Measurements from ENCODE around the gene NSUN4.
"Not testable (repeated sequence)": the region's sequence is repeated elsewhere in the genome, so short reads cannot be mapped to it uniquely, and the experiment has no call there.

The NSUN4 gene

DNA sequence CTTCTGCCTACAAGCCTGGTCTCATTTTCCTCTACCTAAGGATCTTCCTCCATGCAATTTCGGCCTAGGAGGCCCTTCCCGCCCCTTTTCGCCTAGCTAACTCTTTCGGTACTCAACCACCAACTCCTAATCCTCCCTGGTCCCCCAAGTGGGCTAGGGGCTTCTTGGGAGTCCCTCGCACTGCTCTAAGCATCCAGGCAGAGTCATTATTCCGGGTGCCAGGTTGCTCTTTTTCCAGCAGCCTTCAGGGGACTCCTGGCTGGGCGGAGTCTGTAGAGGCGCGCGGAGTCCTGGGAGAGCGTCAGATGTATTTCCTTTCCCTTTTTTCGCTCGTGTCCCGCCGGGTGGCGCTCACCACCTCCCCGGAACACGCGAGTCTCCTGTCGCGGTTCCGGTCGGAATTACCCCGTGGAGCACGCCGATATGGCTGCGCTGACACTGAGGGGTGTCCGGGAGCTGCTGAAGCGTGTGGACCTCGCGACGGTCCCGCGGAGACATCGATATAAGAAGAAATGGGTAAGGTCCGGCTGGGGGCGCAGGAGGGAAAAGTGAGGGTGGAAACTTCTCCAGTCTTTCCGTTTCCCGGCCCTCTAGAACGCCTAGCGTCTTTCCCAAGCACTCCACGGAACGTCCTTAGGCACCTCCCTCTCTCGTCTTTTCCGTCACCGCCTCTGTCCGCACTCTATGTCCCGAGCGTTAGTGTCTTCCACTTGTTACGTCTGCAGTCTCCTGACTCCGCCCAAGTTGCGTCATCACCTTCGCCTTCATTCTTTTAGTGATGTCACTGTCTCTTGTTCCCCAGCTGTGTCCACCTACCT lies at the start of gene NSUN4:
Gene NSUN4, plus strand, starts transcription at position 404 of the 818 bp plus-strand sequence. Its CDS starts 20 bp downstream, at position 424.
- peak; percentile 87 for DNase-seq

DNA sequence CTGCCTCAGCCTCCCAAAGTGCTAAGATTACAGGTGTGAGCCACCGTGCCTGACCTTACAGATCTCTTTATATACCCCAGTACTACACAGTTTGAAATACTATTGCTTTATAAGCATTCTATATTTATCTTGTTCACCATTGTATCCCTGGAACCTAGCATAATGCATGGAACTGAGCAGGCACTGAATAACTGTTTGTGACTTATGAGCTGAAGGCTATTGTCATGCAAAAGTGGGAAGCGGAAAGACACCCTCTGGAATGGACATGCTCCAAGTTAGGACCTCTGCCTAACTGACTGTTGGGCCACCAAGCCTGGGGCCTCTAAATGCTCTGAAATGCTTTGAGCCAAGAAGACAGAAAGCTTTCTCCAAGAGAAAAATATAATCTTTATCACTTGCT lies 45.3 kb upstream of the NSUN4 start:
- DNase-seq, result no peak

DNA sequence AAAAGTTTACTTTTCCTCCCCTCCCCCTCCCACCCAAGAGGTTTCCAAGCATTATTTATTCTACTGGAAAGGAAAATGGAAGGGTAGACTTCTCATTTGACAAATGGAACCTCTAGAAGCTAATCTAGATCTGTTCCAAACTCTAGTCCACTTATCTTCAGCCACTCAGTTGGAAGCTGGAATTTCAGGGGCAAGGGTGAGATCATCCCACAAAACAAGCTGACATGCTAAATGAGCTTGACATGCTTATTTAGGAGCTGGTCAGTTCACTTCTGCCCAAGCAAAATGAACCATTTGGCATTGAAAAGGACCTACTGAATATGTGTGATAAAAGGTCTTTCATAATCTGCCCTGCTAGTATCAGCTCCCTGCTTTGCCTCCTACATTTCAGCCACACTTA lies 42.2 kb upstream of the NSUN4 start:
- DNase-seq, result no peak

DNA sequence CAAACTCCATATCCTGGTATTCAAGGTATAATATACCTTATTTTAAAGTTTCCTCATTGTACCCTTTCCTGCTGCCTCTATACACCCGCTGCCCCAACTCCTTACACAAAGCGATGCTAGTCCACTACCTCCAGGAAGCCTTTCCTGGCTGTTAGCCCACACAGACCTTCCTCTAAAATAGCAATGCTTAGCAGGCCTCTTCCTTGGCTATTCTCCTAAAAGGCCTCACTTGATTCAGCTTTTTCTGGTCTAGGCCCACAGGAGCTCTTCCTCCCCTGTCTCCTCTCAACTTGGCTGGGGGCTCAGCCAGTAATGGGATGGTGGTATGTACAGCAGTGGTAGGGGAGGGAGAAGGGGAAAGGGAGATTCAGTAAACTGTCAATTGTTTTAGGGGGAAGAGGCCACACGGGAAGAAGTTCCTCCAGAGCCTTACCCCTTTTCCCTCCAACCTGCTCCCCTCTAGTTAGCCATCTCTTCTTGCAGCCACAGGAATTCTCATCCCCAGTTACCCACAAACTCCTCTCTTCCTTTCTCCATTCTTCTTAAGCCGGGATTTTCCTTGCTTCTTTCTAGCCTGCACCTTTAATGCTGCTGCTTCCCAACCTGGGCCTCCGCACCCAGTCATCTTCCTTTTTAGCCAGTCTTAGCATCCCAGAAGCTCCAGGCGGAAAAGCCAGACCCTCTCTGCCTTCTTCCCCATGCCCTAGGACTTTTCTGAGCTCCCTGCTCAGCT lies 39.8 kb upstream of the NSUN4 start:
- no peak for DNase-seq

DNA sequence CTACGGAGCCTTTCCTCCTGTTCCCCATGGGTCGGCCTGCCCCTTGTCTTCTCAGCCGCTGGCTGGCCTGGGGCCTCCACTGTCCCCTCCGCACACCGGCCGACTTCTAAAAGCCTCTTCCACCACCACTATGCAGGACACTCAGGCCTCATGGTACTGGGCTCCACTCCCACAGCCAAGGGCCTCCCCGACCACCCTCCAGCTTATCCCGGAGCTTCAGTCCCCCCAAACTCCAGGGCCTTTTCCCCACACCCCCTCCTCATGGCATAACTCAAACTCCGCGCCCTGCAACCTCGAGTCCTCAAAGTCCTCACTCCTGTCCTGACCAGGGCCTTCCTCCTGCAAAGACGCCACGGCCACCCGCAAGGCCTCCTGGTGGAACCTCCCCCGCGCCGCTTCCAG lies 39.2 kb upstream of the NSUN4 start:
- no peak for DNase-seq

DNA sequence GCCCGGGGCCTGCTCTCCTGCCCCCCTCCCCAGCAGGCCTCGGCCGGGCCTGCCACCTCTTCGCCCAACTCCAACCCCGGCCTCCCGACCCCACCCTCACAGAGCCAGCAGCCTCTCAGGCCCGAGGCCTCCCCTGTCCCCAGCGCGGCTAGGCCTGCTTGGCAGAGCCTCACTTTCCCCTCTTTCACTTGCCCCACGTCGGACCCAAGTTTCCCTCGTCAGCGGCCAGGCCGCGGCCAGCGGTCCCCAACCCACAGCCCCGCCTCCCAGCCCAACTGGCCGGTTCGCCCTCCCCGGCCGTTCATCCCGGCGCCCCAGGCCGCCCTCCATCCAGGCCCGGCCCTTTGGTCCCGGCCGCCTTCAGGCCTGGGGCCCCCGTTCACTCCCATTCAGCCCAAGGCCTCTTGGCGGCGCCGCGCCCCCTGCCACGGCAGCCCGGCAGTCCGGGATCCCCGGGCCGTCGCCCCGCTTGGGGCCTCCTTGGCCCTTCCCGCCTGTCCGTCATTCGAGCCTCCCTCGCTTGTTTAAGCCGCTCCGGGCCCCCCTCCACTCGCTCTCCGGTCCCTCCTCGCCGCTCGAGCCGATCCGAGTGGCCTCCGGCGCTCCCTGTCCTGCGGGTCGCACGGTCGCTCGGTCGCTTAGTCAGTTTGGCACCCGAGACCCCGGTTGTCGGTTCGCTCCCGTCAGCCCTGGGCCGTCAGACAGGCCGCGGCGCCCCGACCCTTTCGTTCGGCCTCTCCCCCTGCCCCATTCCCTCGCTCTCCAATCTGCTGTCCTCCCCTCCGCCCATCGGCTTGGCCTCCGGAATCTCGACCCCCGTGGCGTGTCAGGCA lies 38.6 kb upstream of the NSUN4 start:
- peak; percentile 47 for DNase-seq

DNA sequence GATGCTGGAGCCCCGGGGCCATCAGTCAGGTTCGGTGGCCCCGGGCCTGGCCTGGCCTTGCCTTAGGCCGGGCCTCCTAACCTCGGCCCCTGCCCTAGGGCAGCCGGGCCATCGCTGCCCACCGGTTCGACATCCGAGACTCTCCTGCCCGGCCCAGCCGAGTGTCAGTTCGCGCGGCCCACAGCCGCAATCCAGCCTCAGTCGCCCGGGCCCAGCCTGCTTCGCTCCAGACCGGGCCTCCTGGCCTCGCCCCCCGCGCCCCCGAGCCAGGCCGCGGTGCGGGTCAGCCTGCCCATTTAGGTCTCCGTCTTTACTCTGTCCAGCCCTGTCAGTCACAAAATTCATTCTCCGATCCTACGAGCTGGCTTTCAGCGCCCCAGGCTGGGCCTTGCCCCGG lies 38.0 kb upstream of the NSUN4 start:
- DNase-seq, result peak; percentile 12

DNA sequence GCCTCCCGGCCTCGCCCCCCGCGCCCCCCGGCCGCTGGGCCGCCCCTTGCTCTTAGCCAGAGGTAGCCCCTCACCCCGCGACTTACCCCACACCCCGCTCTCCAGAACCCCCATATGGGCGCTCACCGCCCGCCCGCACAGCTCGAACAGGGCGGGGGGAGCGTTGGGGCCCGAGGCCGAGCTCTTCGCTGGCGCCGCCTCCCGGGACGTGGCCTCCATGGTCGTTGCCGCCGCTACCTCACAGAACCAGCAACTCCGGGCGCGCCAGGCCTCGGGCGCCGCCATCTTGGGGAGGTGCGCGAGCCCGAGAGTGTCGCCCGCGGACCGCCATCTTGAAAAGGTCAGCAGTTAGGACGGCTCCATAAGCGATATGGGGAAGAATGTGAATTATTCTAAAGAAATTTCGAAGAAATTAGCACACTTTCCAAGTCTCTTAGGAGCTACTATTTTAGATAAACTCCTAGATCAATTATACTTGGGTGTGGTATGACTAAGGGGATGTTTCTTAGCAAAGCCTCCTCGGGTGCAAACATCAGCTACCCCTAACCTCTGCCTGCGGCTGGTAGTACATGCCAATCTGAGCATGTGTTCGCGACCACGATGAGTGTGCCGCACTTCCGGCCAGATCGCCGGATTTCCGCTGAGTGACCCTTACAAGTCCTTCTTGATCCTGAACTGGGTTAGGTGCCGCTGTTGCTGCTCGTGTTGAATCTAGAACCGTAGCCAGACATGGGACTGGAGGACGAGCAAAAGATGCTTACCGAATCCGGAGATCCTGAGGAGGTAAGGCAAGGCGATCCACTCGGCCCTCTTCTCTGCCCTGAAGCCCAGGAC lies 37.4 kb upstream of the NSUN4 start, which contains the start of the genes LRRC41 and UQCRH:
Gene LRRC41, minus strand, starts transcription at position 579 of the 834 bp plus-strand sequence. Its CDS starts 294 bp downstream, at position 285.
Gene UQCRH, plus strand, starts transcription at position 661 of the 834 bp plus-strand sequence. Its CDS starts 69 bp downstream, at position 730.
- DNase-seq, result peak; percentile 94

DNA sequence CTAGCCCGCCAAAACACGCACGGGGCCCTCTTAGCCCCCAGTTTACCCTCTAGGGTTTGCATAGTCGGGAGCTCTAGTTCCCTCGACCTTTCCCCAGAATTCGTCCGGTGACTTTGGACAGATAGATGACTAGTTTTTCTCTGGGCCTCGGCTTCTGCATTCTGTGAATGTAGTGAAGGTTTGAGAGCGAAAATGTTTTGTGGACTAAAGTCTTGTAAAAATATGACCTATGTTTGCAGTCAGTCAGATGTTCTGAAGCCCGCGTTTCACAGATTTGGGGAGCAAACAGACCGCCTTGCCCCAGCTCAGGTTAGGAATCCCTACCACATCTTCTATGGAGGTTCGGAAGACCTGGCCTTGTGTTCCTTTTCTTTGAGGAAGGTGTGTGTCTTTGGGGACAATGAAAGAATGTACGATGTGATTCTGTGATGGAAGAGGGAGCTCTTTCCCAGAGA lies 36.7 kb upstream of the NSUN4 start:
- no peak for DNase-seq

DNA sequence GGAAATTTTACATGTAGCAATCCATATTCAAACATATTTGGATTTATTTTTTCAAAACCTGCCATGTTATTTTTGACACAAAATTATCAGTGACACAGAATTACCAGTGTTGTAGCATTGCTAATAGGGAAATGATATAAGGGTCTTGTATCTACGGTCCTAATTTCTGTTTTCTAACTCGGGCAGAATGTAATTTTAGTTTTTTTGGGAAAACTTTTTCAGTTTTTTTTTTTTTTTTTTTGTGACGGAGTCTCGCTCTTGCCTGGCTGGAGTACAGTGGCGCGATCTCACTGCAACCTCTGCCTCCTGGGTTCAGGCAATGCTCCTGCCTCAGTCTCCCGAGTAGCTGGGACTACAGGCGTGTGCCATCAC lies 34.5 kb upstream of the NSUN4 start:
- DNase-seq, result no peak

DNA sequence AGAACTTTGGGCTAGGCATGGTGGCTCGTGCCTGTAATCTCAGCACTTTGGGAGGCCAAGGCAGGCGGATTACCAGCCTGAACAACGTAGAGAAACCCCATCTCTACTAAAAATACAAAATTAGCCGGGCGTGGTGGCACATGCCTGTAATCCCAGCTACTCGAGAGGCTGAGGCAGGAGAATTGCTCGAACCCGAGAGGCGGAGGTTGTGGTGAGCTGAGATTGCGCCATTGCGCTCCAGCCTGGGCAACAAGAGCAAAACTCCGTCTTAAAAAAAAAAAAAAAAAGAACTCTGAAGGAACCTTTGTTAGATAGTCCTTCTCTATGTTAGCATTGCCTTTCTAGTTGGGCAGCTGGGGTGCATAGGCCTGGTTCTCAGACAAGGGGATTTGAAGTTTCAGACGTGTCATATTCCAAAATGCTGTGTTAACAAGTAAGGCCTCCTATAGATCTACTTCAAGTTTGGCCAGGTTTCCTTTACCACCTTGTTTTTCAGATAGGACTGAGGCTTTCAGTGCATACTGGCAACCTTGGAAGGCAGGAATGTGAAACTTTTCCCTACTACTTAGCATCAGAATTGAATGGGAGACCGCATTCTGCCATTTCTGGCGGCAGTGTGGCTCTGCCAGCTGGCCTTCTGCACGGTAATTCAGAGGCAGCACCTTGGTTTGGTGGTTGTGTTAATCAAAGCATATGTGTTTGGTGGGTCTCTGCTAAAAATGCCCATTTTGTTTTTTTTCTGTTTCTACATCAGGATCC lies 31.0 kb upstream of the NSUN4 start:
- no peak for DNase-seq

DNA sequence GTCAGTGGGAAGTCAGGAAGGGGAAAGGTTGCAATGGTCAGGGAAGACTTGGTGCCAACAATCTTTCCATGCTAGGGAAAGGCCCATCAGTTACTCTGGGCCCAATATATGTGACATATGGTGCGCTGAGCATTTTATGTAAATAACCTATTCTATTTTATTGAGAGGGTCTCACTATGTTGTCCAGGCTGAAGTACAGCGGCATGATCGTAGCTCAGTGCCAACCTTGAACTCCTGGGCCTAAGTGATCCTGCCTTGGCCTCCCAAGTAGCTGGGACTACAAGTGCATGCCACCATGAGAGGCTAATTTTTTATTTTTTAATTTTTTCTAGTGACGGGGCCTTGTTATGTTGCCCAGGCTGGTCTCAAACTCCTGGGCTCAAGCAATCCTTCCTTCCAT lies 30.3 kb upstream of the NSUN4 start:
- DNase-seq, result no peak

DNA sequence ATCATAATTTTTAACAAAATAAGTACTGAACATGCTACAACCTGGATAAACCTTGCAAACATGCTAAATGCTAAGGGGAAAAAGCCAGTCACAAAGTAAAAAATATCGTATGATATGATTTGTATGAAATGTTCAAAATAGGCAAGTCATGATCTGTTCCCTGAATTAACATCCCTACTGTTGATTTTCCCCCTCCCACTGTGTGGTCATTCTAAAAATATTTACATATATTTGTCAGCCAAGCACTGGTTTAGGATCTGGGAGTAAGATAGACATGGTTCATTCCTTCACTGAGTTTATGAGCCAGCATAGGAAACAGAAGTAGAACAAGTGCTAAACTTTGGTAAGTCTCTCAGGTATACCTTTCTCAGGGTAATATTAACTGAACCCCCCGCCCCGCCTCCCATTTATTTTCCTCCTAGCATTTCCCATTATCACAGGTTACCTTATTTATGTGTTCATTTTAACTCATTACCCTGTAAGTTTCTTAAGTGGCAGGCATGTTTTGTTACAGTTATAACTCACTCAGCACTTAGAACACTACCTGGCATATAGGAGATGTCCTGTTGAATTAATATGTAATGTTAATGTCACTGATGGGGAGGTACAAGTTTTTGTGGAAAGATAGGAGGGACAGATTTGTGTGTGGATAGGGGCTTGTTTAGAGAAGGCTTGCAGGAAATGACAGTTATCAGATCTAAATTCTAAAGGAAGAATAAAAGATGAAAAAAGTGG lies 24.8 kb upstream of the NSUN4 start:
- no peak for DNase-seq

DNA sequence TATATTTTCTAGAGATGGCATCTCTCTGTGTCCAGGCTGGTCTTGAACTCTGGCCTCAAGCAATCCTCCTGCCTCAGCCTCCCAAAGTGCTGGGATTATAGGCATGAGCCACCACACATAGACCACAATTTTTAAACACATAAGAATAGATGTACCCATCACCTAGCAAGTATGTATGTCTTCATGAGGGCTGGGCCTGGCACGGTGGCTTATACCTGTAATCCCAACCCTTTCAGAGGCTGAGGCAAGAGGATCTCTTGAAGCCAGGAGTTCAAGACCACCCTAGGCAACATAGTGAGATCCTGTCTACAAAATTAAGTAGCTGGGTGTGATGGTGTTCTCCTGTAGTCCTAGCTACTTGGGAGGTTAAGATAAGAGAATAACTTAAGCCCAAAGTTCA lies 23.3 kb upstream of the NSUN4 start:
- no peak for DNase-seq

DNA sequence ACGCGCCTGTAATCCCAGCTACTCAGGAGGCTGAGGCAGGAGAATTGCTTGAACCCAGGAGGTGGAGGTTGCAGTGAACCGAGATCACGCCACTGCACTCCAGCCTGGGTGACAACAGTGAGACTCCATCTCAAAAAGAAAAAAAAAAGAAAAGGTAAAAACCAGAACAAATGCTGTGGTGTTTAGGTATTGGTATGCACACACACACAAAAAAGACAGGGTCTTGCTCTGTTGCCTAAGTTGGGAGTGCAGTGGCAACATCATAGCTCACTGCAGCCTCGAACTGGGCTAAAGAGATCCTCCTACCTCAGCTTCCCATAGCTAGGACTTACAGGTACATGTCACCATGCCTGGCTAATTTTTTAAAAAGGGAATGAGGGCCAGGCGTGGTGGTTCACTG lies 21.3 kb upstream of the NSUN4 start:
- not testable (repeated sequence) for DNase-seq

DNA sequence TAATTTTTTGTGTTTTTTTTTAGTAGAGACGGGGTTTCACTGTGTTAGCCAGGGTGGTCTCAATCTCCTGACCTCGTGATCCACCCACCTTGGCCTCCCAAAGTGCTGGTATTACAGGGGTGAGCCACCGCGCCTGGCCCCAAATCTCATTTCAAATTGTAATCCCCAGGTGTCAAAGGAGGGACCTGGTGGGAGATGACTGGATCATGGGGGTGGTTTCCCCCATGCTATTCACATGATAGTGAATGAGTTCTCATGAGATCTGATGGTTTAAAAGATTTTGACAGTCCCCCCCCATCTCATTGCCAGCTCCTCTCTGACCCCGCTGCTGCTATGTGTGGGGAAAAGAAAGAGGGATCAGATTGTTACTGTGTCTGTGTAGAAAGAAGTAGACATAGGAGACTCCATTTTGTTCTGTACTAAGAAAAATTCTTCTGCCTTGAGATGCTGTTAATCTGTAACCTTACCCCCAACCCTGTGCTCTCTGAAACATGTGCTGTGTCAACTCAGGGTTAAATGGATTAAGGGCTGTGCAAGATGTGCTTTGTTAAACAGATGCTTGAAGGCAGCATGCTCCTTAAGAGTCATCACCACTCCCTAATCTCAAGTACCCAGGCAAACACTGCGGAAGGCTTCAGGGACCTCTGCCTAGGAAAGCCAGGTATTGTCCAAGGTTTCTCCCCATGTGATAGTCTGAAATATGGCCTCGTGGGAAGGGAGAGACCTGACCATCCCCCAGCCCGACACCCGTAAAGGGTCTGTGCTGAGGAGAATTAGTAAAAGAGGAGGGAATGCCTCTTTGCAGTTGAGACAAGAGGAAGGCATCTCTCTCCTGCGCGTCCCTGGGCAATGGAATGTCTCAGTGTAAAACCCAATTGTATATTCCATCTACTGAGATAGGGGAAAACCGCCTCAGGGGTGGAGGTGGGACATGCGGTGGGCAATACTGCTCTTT lies 20.4 kb upstream of the NSUN4 start:
- DNase-seq, result not testable (repeated sequence)

DNA sequence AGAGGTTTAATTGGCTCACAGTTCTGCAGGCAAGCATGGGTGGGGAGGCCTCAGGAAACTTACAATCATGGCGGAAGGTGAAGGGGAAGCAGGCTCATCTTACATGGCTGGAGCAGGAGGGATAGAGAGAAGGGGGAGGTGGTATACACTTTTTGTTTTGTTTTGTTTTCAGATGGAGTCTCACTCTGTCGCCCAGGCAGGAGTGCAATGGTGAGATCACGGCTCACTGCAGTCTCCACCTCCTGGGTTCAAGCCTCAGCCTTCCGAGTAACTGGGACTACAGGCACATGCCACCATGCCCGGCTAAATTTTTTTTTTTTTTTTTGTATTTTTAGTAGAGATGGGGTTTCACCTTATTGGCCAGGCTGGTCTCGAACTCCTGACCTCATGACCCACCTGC lies 18.4 kb upstream of the NSUN4 start:
- DNase-seq, result not testable (repeated sequence)

DNA sequence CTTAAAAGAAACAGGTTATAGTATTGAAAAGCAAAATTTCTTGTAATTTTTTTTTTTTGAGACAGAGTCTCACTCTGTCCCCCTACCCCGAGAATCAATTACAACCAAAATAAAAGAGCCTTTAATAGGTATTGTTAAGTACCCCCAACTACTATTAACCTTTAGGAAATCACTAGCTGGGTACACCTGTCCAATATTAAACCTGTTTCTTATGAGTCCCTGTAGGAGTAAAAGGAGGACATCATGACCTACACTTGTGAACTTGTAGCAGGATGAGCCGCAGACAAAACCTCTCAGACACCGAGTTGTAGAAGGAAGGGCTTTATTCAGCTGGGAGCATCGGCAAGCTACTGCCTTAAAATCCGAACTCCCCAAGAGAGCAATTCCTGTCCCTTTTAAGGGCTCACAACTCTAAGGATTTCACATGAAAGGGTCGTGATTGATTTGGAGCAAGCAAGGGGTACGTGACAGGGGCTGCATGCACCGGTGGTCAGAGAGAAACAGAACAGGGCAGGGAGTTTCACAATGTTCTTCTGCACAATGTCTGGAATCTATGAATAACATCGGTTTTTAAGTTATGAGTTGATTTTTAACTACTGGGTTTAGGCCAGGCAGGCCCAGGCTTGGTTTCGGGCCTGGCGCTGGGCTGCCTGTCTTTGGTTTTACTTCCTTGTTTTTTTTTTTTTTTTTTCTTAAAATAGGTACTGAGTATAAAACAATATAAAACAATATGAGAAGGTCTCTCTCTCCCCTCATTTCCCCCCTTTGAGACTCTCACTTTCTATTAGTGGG lies 15.1 kb upstream of the NSUN4 start:
- DNase-seq, result not testable (repeated sequence)
